ENCODE data around the gene LRRC51. TPM values are rescaled to one million over a fixed set of nuclear protein-coding genes. Genes with fewer than 3 reads are reported as not detected.

Gene LRRC51
- total RNA-seq, 2 experiments from 2014 or later: 8.3 to 8.5 TPM

- POLR2A ChIA-PET: interaction anchor here (0.9 kb wide), 1 partner anchor 13 kb away, joined by 3 read pairs; no protein-coding TSS in a partner anchor
- intact Hi-C loops (cut with micrococcal nuclease): no loop called here
These were observed 18.1 kb downstream of the LRRC51 start for GRCh38 chr11:72098741-72099140.

GRCh38 chr11:72100009-72100408 lies 19.4 kb downstream of the LRRC51 start:
- CTCF ChIA-PET: interaction anchor here (1.3 to 4.8 kb wide), 5 partner anchors 9 to 138 kb away, joined by 3 to 31 read pairs (median 5); no protein-coding TSS in a partner anchor
- H3K4me1 Mint-ChIP-seq (ENCODE audit: low read depth): peaks cover 37% of the 10 kb centered on the region
- POLR2A ChIA-PET: interaction anchor here (1.4 kb wide), 1 partner anchor 12 kb away, joined by 4 read pairs; the partner anchor contains the start of gene ANAPC15
- H3K4me3 Mint-ChIP-seq: no peak overlapping the region
- peaks cover 23% of the 10 kb centered on the region for H3K36me3 Mint-ChIP-seq
- H3K27ac Mint-ChIP-seq: no peak overlapping the region
- H3K27me3 Mint-ChIP-seq: no peaks in the 10 kb centered on the region
- intact Hi-C loops (cut with micrococcal nuclease): no loop called here
- no peak for DNase-seq
- H3K9me3 Mint-ChIP-seq: no peaks in the 10 kb centered on the region

More at GRCh38 chr11:72098741-72099140, 18.1 kb downstream of the LRRC51 start:
- no peak overlapping the region for H3K27ac Mint-ChIP-seq
- H3K36me3 Mint-ChIP-seq: peaks cover 29% of the 10 kb centered on the region
- CTCF ChIA-PET: interaction anchor here (0.6 to 4.8 kb wide), 6 partner anchors 8 to 336 kb away, joined by 3 to 31 read pairs (median 4); partner anchors contain the start of gene CLPB
- H3K27me3 Mint-ChIP-seq: no peaks in the 10 kb centered on the region
- no peaks in the 10 kb centered on the region for H3K9me3 Mint-ChIP-seq
- H3K4me1 Mint-ChIP-seq (ENCODE audit: low read depth): peaks cover 31% of the 10 kb centered on the region
- no peak for DNase-seq
- H3K4me3 Mint-ChIP-seq: no peak overlapping the region

- H3K36me3 Mint-ChIP-seq: peaks cover 22% of the 10 kb centered on the region
- intact Hi-C loops (cut with micrococcal nuclease): no loop called here
- no peak overlapping the region for H3K4me3 Mint-ChIP-seq
- peak overlapping the region; percentile 21 for H3K27ac Mint-ChIP-seq
- H3K9me3 Mint-ChIP-seq: no peaks in the 10 kb centered on the region
- no peak for DNase-seq
- ChIA-PET POLR2A (interaction anchor here (1.4 kb wide), 1 partner anchor 12 kb away, joined by 4 read pairs; the partner anchor contains the start of gene ANAPC15), CTCF (interaction anchor here (1.2 to 4.8 kb wide), 5 partner anchors 10 to 123 kb away, joined by 3 to 31 read pairs (median 4); no protein-coding TSS in a partner anchor)
- H3K27me3 Mint-ChIP-seq: no peaks in the 10 kb centered on the region
- H3K4me1 Mint-ChIP-seq (ENCODE audit: low read depth): peaks cover 37% of the 10 kb centered on the region
These were observed 19.8 kb downstream of the LRRC51 start for GRCh38 chr11:72100462-72100861.

- peak overlapping the region; percentile 80 for H3K4me3 Mint-ChIP-seq
- no peaks in the 10 kb centered on the region for H3K9me3 Mint-ChIP-seq
- peaks cover 18% of the 10 kb centered on the region for H3K36me3 Mint-ChIP-seq
- peaks cover 37% of the 10 kb centered on the region for H3K4me1 Mint-ChIP-seq (ENCODE audit: low read depth)
- peak overlapping the region; percentile 83 for H3K27ac Mint-ChIP-seq
- intact Hi-C loops (cut with micrococcal nuclease): loop anchor here (2.0 kb wide), 2 partner anchors 121 to 173 kb away; partner anchors contain the start of genes RNF121 and XNDC1N
- DNase-seq: no peak
- ChIA-PET CTCF (interaction anchor here (0.8 to 4.8 kb wide), 6 partner anchors 11 to 121 kb away, joined by 3 to 31 read pairs (median 6); no protein-coding TSS in a partner anchor), POLR2A (interaction anchor here (0.7 to 1.7 kb wide), 4 partner anchors 23 to 123 kb away, joined by 3 to 5 read pairs (median 4); partner anchors contain the start of gene INPPL1)
- no peaks in the 10 kb centered on the region for H3K27me3 Mint-ChIP-seq
These were observed 21.5 kb downstream of the LRRC51 start for GRCh38 chr11:72102162-72102561.

GRCh38 chr11:72102631-72102945 lies 21.9 kb downstream of the LRRC51 start:
- no peaks in the 10 kb centered on the region for H3K27me3 Mint-ChIP-seq
- peak overlapping the region; percentile 83 for H3K27ac Mint-ChIP-seq
- CTCF ChIA-PET: interaction anchor here (0.8 to 4.8 kb wide), 5 partner anchors 12 to 120 kb away, joined by 3 to 31 read pairs (median 8); no protein-coding TSS in a partner anchor
- H3K9me3 Mint-ChIP-seq: no peaks in the 10 kb centered on the region
- H3K36me3 Mint-ChIP-seq: peaks cover 17% of the 10 kb centered on the region
- intact Hi-C loops (cut with micrococcal nuclease): loop anchor here (2.0 kb wide), 2 partner anchors 120 to 174 kb away; partner anchors contain the start of genes RNF121 and XNDC1N
- DNase-seq: no peak
- POLR2A ChIA-PET: interaction anchor here (0.7 to 1.7 kb wide), 4 partner anchors 23 to 122 kb away, joined by 3 to 5 read pairs (median 4); partner anchors contain the start of gene INPPL1
- H3K4me3 Mint-ChIP-seq: peak overlapping the region; percentile 80
- H3K4me1 Mint-ChIP-seq (ENCODE audit: low read depth): peaks cover 37% of the 10 kb centered on the region

- Mint-ChIP-seq H3K9me3 (no peaks in the 10 kb centered on the region), H3K4me3 (peak within 1 kb of the TSS; percentile 80), H3K36me3 (peaks cover 11% of the 10 kb centered on the region), H3K27ac (peak within 1 kb of the TSS; percentile 83), H3K4me1 (ENCODE audit: low read depth) (peaks cover 37% of the 10 kb centered on the region), H3K27me3 (no peaks in the 10 kb centered on the region)
- intact Hi-C loops (cut with micrococcal nuclease): loop anchor here (1.0 to 2.0 kb wide), 6 partner anchors 9 to 174 kb away; partner anchors contain the start of genes ANAPC15, LRRC51, NUMA1 and RNF121
- CTCF ChIA-PET: interaction anchor here (0.8 to 4.8 kb wide), 5 partner anchors 12 to 120 kb away, joined by 3 to 31 read pairs (median 3); no protein-coding TSS in a partner anchor
- DNase-seq: peak; percentile 99
- POLR2A ChIA-PET: interaction anchor here (0.9 to 1.7 kb wide), 4 partner anchors 10 to 122 kb away, joined by 3 to 5 read pairs (median 4); partner anchors contain the start of genes ANAPC15 and INPPL1
These were observed 22.5 kb downstream of the LRRC51 start, which contains the start of gene LAMTOR1 for GRCh38 chr11:72102946-72103753. Gene LAMTOR1 (minus strand): TSS chr11:72103297. CDS start chr11:72103224, 73 bp downstream.

GRCh38 chr11:72103754-72104167 lies 23.1 kb downstream of the LRRC51 start:
- Mint-ChIP-seq H3K27me3 (no peaks in the 10 kb centered on the region), H3K27ac (peak overlapping the region; percentile 83), H3K9me3 (no peaks in the 10 kb centered on the region), H3K4me1 (ENCODE audit: low read depth) (peaks cover 37% of the 10 kb centered on the region), H3K4me3 (peak overlapping the region; percentile 80), H3K36me3 (peaks cover 5% of the 10 kb centered on the region)
- no peak for DNase-seq
- CTCF ChIA-PET: interaction anchor here (0.9 kb wide), 1 partner anchor 13 kb away, joined by 3 read pairs; no protein-coding TSS in a partner anchor
- POLR2A ChIA-PET: interaction anchor here (0.9 kb wide), 1 partner anchor 9 kb away, joined by 5 read pairs; the partner anchor contains the start of gene ANAPC15
- intact Hi-C loops (cut with micrococcal nuclease): loop anchor here (1.0 to 2.0 kb wide), 6 partner anchors 9 to 175 kb away; partner anchors contain the start of genes ANAPC15, LRRC51, NUMA1 and RNF121

GRCh38 chr11:72105888-72106287 lies 25.2 kb downstream of the LRRC51 start, which contains the start of gene TOMT:
Gene TOMT (plus strand): TSS chr11:72105924. CDS start chr11:72105952, 28 bp downstream.
- intact Hi-C loops (cut with micrococcal nuclease): no loop called here
- CTCF ChIA-PET: interaction anchor here (1.7 kb wide), 1 partner anchor 15 kb away, joined by 6 read pairs; no protein-coding TSS in a partner anchor
- POLR2A ChIA-PET: no interaction called here
- Mint-ChIP-seq H3K27me3 (no peaks in the 10 kb centered on the region), H3K36me3 (peaks cover 7% of the 10 kb centered on the region), H3K27ac (no peak within 1 kb of the TSS), H3K9me3 (no peaks in the 10 kb centered on the region), H3K4me3 (no peak within 1 kb of the TSS), H3K4me1 (ENCODE audit: low read depth) (peaks cover 28% of the 10 kb centered on the region)
- DNase-seq: no peak

- H3K4me1 Mint-ChIP-seq (ENCODE audit: low read depth): peaks cover 18% of the 10 kb centered on the region
- peak overlapping the region; percentile 100 for H3K27ac Mint-ChIP-seq
- peak overlapping the region; percentile 93 for H3K4me3 Mint-ChIP-seq
- peaks cover 7% of the 10 kb centered on the region for H3K36me3 Mint-ChIP-seq
- ChIA-PET CTCF (interaction anchor here (1.1 to 2.9 kb wide), 2 partner anchors 33 to 71 kb away, joined by 5 to 19 read pairs; no protein-coding TSS in a partner anchor), POLR2A (interaction anchor here (0.7 to 1.9 kb wide), 6 partner anchors 8 to 183 kb away, joined by 3 to 9 read pairs (median 4); partner anchors contain the start of genes RNF121 and XNDC1N)
- intact Hi-C loops (cut with micrococcal nuclease): loop anchor here (1.0 to 2.0 kb wide), 7 partner anchors 8 to 323 kb away; partner anchors contain the start of genes CLPB, LAMTOR1, LRRC51 and NUMA1
- no peaks in the 10 kb centered on the region for H3K9me3 Mint-ChIP-seq
- DNase-seq: no peak
- no peaks in the 10 kb centered on the region for H3K27me3 Mint-ChIP-seq
These were observed 30.9 kb downstream of the LRRC51 start for GRCh38 chr11:72111300-72112142.

- Mint-ChIP-seq H3K4me1 (ENCODE audit: low read depth) (peaks cover 18% of the 10 kb centered on the region), H3K27me3 (no peaks in the 10 kb centered on the region), H3K36me3 (peaks cover 7% of the 10 kb centered on the region), H3K4me3 (peak within 1 kb of the TSS; percentile 93), H3K9me3 (no peaks in the 10 kb centered on the region), H3K27ac (peak within 1 kb of the TSS; percentile 100)
- intact Hi-C loops (cut with micrococcal nuclease): loop anchor here (1.0 to 2.0 kb wide), 7 partner anchors 9 to 322 kb away; partner anchors contain the start of genes CLPB, LAMTOR1, LRRC51 and NUMA1
- POLR2A ChIA-PET: interaction anchor here (0.7 to 1.9 kb wide), 7 partner anchors 9 to 184 kb away, joined by 3 to 9 read pairs (median 4); partner anchors contain the start of genes RNF121 and XNDC1N
- peak; percentile 100 for DNase-seq
- CTCF ChIA-PET: interaction anchor here (0.6 to 2.9 kb wide), 5 partner anchors 21 to 105 kb away, joined by 3 to 19 read pairs (median 5); no protein-coding TSS in a partner anchor
These were observed 31.7 kb downstream of the LRRC51 start, which contains the start of gene ANAPC15 for GRCh38 chr11:72112143-72112977. Gene ANAPC15 (minus strand): TSS chr11:72112695. CDS start chr11:72111276, 1,419 bp downstream.

Data from activated CD4-positive, alpha-beta memory T cell treated with anti-CD3 and anti-CD28 coated beads for 36 hours (primary cell).